T-helper 2 cell (primary cell): ENCODE measurements around the gene TROAP.
"Not testable (repeated sequence)": the region's sequence is repeated elsewhere in the genome, so short reads cannot be mapped to it uniquely, and the experiment has no call there.

Source experiments
- DNase-seq, 5 experiments: peaks; one replicate each; pipeline versions ENCODE4 v3.0.0 to v3.0.0-alpha.2; 2012 to 2022
- total RNA-seq, 2 donors: gene quantifications; one replicate each; lab custom pipeline; 2026; lab: John Stamatoyannopoulos, UW

Gene TROAP
- 0.62 to 2.0 reads per million in 2 donors for total RNA-seq

- DNase-seq: peak; percentile 85 to 98 (median 95)
These were observed at the start of gene TROAP for GRCh38 chr12:49322708-49323523. TROAP (plus strand) TSS chr12:49323255; CDS start chr12:49323609, 354 bp downstream.

- DNase-seq: no peak
These were observed 49.2 kb upstream of the TROAP start for GRCh38 chr12:49273726-49274395.

GRCh38 chr12:49274396-49275069, 48.5 kb upstream of the TROAP start:
- no peak for DNase-seq

GRCh38 chr12:49276304-49277290, 46.5 kb upstream of the TROAP start:
- no peak for DNase-seq

GRCh38 chr12:49277466-49277865, 45.6 kb upstream of the TROAP start:
- DNase-seq: no peak

- DNase-seq: no peak
These were observed 43.3 kb upstream of the TROAP start for GRCh38 chr12:49279706-49280159.

GRCh38 chr12:49280545-49280944, 42.5 kb upstream of the TROAP start:
- not testable (repeated sequence) for DNase-seq

GRCh38 chr12:49282302-49282701, 40.8 kb upstream of the TROAP start:
- no peak for DNase-seq

- DNase-seq: not testable (repeated sequence)
These were observed 40.2 kb upstream of the TROAP start for GRCh38 chr12:49282740-49283375.

- no peak for DNase-seq
These were observed 39.3 kb upstream of the TROAP start for GRCh38 chr12:49283541-49284429.

- no peak for DNase-seq
These were observed 38.4 kb upstream of the TROAP start for GRCh38 chr12:49284672-49285071.

- no peak for DNase-seq
These were observed 35.2 kb upstream of the TROAP start for GRCh38 chr12:49287876-49288275.

GRCh38 chr12:49288412-49288853, 34.6 kb upstream of the TROAP start:
- peak; percentile 26 to 67 (median 52) for DNase-seq

GRCh38 chr12:49288922-49289555, 34.0 kb upstream of the TROAP start:
- DNase-seq: no peak

GRCh38 chr12:49292729-49293055, 30.4 kb upstream of the TROAP start:
- DNase-seq: no peak

- DNase-seq: no peak
These were observed 29.7 kb upstream of the TROAP start for GRCh38 chr12:49293056-49293956.

GRCh38 chr12:49294086-49294803, 28.8 kb upstream of the TROAP start:
- no peak for DNase-seq

- DNase-seq: no peak
These were observed 28.3 kb upstream of the TROAP start for GRCh38 chr12:49294804-49295081.
